ENCODE results near the gene NDST4.
"Not testable (repeated sequence)": the region's sequence is repeated elsewhere in the genome, so short reads cannot be mapped to it uniquely, and the experiment has no call there.

The NDST4 gene

GRCh38 chr4:115053313-115053712, 60.1 kb downstream of the NDST4 start:
- DNase-seq, result no peak

DNA sequence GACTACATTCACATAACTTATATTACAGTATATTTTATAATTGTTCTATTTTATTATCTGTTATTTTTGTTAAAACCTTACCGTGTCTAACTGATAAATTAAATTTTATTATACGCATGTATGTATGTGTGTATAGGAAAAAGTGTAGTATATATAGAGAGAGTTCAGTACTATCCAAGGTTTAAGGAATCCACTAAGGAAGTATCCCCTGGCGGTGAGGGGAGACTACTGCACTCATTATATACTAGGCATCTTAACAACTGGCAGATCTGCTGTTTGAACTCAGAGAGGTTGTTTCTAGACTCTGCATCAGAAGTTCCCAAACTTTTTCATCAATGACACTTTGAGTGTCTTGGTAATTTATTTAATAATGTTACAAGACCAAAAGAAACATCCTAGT, 70.9 kb downstream of the NDST4 start:
- no peak for DNase-seq

- DNase-seq, result no peak
Observed at GRCh38 chr4:115030281-115030680, 83.1 kb downstream of the NDST4 start.

DNA sequence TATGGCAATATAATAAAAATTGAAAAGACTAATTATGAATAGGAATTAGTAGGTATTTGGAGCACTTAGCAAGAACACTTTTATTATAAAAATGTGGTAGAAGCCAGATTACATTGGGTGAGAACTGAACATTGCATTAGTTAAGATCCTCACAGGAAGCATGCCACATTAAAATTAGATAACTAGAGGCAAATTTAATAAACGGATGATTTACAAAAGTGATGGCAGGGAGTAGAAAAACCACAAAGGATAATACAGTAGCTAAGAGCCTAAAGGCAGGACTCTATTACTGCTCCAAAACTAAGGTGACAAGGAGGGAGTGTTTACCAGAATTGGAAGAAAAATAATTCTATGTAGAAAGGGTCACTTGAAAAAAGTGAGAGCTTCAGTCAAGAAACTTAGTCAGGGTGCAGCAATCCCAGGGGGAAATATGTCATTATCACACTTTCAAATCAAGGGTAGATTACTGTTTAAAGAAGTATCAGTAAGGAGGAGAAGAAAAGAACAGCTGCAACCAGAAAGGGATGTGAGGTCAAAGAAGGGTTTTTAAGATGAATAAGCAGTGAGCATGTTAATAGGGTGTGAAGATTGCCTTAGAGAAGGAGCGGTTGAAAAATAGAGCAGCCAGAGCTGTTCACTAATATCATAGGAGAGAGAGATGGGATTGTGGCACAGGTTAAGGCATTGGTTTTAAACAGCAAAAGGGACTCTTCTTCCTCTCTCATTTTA, 84.6 kb downstream of the NDST4 start:
- no peak for DNase-seq

DNA sequence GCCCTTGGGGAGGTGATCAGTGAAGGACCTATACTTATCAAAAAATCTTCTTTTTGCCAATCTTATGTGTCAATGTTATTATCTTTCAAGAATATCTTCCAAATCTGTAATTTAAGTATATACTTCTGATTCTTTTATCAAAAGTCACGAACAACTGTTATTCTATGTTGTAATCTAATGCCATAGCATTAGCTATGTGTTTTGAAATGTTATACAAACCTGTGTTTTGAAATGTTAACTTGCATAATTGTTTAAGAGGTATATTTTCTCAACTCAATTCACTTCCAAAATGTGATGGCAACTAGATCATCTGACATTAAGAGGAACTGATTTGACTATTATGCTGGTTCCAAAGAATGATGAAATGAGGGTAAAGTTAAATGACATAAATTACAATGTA, 113.5 kb downstream of the NDST4 start:
- DNase-seq, result no peak

- DNase-seq, result no peak
Observed at GRCh38 chr4:114998316-114998715, 115.1 kb downstream of the NDST4 start.

DNA sequence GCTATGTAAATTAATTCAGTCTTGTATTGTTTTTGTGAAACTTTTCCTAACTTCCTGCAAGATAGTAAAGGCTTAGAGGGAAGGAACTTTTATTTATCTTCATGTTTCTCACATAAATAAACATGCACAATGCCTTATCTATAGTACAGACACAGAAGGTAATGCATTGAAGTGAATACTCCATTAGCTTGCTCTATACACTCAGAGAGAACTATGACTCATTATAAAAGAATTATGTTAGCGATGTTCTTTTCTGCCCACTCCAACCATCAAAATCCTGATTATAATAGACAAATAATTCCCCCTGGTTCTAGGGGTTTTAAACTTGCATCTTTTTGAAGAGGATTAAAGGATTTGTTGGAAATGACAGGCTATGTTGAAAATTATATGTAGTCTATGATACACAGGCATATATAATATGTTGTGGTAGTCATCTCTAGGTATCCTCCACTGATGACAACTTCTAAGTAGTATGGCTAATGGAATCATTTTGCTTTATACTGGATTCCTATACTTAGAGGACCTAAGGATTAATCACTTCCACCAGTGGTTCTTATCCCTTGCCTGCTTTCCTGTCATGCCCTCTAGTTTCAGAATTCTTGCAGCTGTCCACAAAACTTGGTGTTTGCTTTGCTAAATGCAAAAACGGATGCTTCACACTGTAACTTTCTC, 115.7 kb downstream of the NDST4 start:
- no peak for DNase-seq

GRCh38 chr4:114986133-114986532, 127.3 kb downstream of the NDST4 start:
- no peak for DNase-seq

- no peak for DNase-seq
Observed at GRCh38 chr4:114980932-114981708, 132.3 kb downstream of the NDST4 start.

GRCh38 chr4:114980399-114980798, 133.0 kb downstream of the NDST4 start:
- not testable (repeated sequence) for DNase-seq

- no peak for DNase-seq
Observed at GRCh38 chr4:114976901-114977300, 136.5 kb downstream of the NDST4 start.

GRCh38 chr4:114964026-114964425, 149.4 kb downstream of the NDST4 start:
- DNase-seq, result no peak

DNA sequence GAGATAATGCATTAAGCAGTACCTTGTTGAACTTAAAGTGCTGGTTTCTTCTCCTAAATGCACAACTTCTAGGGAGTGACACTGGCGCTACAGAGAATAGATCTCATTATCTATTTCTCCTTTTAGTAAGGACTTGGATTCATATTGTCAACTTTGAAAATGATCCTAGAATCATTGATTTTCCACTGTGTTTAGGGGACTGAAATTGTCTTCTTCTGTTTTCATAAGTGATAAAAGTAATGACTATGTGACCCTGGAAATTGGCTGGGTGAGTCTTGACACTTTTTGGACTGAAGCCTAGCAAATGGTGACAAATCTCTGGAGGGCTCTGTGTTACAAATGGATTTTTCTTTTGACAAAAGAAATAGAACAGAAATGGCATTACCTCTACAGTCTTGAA, 167.8 kb downstream of the NDST4 start:
- DNase-seq, result no peak

DNA sequence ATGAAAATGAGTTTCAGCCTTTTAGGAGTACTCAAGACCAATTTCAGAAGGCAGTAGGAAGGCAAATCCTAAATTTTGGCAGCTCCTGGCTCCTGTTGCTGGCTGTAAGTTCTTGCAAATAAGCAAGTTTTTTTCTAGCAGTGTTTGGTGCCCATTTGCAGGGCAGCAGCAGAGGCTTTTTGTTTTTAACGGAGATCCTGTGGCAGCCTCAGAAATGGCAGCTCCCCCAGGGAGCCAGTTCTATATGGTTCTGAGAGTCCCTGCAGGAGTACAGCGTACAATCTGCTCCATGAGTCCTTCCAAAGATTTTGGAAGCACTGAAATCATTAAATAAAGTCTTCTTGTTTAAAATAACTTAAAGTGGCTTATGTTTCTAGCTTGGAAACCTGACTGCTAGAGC, 171.9 kb downstream of the NDST4 start:
- no peak for DNase-seq

- no peak for DNase-seq
Observed at GRCh38 chr4:114927881-114928280, 185.5 kb downstream of the NDST4 start.

DNA sequence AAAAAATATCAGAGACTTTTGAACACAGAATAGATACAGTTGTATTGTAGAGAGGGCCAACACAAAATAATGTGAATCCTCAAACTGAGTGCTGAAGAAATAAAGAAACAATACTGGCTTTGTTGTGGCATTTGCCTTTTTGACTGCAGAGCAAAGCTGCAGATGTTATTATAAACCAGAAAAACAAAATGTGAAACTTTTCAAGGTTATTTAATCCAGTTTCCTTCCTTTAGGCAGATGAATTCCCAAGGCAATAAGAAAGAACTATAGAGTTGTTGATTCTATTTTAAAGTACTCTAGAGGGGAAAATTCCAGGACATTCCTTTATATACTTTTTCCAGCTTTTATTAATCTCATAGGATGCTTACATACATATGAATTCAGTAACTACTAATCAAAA, 186.8 kb downstream of the NDST4 start:
- DNase-seq, result no peak

DNA sequence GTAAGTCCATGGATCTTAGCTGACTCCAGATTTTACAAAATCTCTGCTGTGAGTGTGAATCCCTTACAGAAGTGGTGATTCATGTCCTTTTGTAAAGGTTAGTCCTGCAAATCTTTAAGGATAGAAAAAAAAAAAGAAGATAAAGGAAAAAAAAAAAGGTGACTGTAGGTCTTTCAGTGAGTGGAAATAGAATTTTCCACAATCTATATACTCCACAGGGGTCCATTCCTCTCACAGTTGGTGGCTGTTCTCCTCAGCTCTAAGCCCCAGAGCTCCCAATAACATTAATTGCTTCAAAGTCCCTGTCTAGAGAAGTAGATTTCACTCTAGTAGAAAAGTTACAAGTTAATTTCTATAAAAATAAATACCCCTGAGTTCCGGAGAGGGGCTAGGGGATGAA, 189.1 kb downstream of the NDST4 start:
- DNase-seq, result no peak

DNA sequence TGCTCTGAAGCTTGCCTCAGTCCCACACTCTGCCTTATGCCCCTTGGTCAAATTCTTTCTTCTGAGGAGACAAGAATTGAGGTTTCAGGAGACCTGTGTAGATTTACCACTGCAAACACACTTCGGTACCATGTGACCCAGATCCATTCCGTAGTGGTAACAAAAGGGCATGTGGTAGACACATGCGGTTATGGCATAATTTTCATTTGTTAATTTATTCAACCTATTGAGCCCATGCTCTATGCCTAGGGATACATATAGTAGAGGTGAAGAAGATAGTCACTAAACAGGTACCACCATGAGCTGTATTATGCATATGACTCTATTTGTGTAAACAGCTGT, 190.9 kb downstream of the NDST4 start:
- no peak for DNase-seq

DNA sequence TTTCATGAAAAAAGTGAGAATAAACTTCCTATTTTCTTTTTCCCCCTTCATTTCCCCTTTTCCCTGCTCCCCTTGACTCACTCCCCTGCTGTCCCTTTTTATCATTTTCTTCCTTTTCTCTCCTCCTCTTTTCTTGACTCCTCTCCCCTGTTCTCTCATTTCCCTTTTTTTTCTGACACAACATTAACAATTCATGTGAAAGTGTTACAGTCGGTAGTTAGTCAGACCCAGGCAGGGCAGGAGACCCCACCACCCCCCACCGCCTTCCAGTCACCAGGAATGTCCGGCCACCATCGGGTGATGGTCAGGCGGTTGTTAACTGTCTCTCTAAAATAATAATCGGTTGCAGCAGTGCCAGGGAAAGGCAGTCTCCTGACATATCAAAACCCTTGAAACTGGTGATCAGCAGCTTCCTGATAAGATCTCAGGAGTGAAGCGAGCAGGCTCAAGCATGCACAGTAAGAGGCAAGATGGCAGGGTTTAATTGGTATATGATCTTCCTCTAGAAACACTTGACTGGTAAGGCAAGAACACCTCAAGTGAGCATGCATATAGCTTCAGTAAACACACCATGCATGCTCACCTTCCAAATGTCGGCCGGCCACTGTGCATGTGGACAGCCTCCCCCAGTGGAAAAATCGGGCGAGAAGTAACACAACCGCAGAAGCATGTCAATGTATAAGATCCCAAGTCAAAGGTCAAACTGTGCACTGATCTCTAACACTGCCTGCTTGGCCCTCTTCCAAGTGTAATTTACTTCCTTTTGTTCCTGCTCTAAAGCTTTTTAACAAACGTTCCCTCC, 191.4 kb downstream of the NDST4 start:
- peak; percentile 36 for DNase-seq

DNA sequence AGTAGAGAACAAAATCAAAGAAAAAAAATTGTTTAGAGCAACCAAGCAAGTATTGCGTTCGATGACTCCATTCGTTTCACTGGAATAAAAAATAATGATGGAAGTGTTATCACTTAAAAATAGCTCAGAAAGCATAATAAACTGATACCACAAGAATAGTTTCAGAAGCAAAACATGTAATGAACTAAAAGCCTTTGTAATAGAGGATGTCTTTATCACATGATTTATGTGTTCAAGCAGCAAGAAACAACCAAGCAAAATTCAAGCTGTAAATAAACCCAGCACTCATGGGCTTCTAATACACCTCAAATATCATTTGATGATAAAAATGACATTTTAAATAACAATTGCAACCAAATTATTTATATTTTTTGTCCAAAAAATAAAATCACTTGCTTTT, 192.2 kb downstream of the NDST4 start:
- no peak for DNase-seq

- DNase-seq, result no peak
Observed at GRCh38 chr4:114911111-114911510, 202.3 kb downstream of the NDST4 start.

DNA sequence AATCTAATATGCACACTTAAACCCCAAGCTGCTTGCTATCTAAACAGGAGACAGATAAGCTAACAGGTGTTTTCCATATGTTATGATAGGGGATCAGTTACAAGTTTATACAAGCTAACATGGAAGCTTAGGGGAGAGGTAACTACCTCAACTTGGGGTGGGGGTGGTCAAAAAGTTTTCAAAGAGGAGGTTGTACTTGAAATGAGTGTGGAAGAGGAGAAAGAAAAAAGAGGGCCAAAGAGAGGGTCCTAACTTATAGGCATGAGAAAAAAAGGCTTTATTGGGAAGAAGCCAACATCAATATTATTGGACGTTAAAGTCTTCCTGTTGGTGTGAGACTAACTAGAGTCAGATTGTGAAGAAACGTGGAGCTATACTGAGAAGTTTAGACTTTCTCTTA, 205.9 kb downstream of the NDST4 start:
- DNase-seq, result no peak

- DNase-seq, result no peak
Observed at GRCh38 chr4:114905017-114905416, 208.4 kb downstream of the NDST4 start.
